DND-41 (cell line): Measurements from ENCODE around the gene DPYSL3.

Source experiments
- EZH2 ChIP-seq: IDR thresholded peaks from 3 replicates; pipeline ENCODE4 v1.6.1; 2012; ENCODE audit warnings: borderline replicate concordance, low read depth, mild to moderate bottlenecking, moderate library complexity, low read length, inconsistent platforms; ENCODE audit not compliant: severe bottlenecking
- TF ChIP-seq, protein P1 (sequence below): IDR thresholded peaks from 2 replicates; pipeline ENCODE4 v1.5.1; 2012; ENCODE audit warnings: borderline replicate concordance, low read length, moderate library complexity, mild to moderate bottlenecking; ENCODE audit not compliant: poor library complexity, severe bottlenecking; ENCODE audit errors: extremely low read depth

DNA sequence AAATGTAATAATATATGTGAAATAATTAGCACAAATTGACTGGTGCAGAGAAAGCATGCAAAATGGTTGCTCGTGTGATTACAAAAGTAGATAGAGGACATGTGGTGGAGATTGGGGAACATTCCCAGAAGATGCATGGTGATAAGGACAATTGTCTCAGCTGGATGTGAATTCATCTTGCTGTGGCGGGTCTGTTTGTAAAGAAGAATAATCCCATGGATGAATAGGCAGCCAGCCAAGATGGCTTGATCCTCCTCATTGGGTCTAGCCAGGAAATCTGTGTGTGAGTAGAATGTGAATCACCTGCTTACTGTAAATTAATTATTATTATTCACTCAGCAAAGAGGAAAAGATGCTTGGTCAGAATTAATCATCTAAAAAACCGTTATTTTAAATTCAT lies 12.6 kb upstream of the DPYSL3 start:
- TF ChIP-seq, protein P1, sequence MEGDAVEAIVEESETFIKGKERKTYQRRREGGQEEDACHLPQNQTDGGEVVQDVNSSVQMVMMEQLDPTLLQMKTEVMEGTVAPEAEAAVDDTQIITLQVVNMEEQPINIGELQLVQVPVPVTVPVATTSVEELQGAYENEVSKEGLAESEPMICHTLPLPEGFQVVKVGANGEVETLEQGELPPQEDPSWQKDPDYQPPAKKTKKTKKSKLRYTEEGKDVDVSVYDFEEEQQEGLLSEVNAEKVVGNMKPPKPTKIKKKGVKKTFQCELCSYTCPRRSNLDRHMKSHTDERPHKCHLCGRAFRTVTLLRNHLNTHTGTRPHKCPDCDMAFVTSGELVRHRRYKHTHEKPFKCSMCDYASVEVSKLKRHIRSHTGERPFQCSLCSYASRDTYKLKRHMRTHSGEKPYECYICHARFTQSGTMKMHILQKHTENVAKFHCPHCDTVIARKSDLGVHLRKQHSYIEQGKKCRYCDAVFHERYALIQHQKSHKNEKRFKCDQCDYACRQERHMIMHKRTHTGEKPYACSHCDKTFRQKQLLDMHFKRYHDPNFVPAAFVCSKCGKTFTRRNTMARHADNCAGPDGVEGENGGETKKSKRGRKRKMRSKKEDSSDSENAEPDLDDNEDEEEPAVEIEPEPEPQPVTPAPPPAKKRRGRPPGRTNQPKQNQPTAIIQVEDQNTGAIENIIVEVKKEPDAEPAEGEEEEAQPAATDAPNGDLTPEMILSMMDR = no peak
- TF ChIP-seq EZH2 = no peak
